Measurements from ENCODE around the gene FARP1.

DNA sequence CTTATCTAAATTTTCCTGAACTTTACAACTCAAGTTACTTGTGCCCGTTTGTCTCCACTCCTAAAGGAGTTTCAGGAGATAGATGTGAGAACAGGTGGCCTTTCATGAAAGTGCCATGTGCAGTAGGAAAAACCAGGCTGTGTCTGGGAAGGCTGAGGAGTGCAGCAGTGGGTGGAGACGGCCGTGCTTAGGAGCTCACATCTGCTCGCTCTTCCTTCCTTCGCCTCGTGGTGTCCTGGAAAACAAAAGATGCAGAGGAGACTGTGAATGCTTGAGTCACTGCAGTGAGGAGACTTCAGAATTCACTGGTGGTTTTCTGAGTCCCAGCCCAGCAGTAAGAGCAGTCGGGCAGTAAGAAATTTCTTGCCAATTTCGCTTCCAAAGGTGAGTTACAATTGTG is 172.6 kb downstream of the FARP1 start:
- TF ChIP-seq GATA2 (IDR thresholded peaks at IDR 0.05; ENCODE audit: low read depth, low read length) = no peak
- TF ChIP-seq GATA3 (IDR thresholded peaks at IDR 0.05; ENCODE audit: low read depth, low read length) = no peak

All from SH-SY5Y (cell line).